K562 (cell line): ENCODE data around the gene AKIRIN1. TPM values are rescaled to one million over a fixed set of nuclear protein-coding genes. Genes with fewer than 3 reads are reported as not detected.
"Not testable (repeated sequence)": the region's sequence is repeated elsewhere in the genome, so short reads cannot be mapped to it uniquely, and the experiment has no call there.

Source experiments
- ATAC-seq: fragments of 200-7000 bp; cut with Tn5 transposase; 3 replicates; pipeline ENCODE4 v1.9.1; 2020; ENCODE audit warnings: moderate library complexity
- BruUV-seq: library from RNA; stranded (reverse); fragments of 400-500 nt; replicated peaks from 2 replicates; lab custom pipeline; 2021; lab: Mats Ljungman, UMichigan
- CTCF ChIA-PET: fragments of 300-600 bp; formaldehyde crosslinking; extraction: SDS; loops from one replicate; lab custom pipeline; 2021; ENCODE audit warnings: low intra/inter-chr PET ratio; lab: Yijun Ruan, JAX
- POLR2A ChIA-PET: fragments of 300-600, 350-650 bp; sonication (Branson Sonifier 250); formaldehyde crosslinking; extraction: SDS; loops from one replicate; lab custom pipeline; 2021; ENCODE audit warnings: antibody characterized with exemption, inconsistent platforms; lab: Yijun Ruan, JAX
- DNase-seq, 4 experiments: peaks; one replicate each; pipeline versions ENCODE4 v3.0.0 to v3.0.0-alpha.2; 2011 to 2018; ENCODE audit warnings: low spot score in 3 of 4, mixed read lengths in 3 of 4; ENCODE audit errors: extremely low read depth in 1 of 4
- FAIRE-seq: peaks from 2 replicates; lab custom pipeline; 2011; peaks lifted over from hg19 to GRCh38; lab: Jason Lieb, UNC
- H2AFZ ChIP-seq: 2 replicates; pipeline ENCODE4 v1.6.0; 2011; ENCODE audit warnings: low read depth, low read length, control low read depth, inconsistent platforms
- H3K27ac ChIP-seq: fragments of 200-600 bp; 3 replicates; pipeline ENCODE4 v1.8.0; 2011; ENCODE audit warnings: low read depth, mild to moderate bottlenecking, control low read depth, inconsistent platforms, low read length, moderate library complexity, mixed read lengths; ENCODE audit errors: extremely low read depth
- H3K27me3 ChIP-seq, 2 experiments: fragments of 300-600 bp in 1 of 2; 2 replicates in 1 of 2; 3 replicates in 1 of 2; pipeline versions ENCODE4 v1.6.0 to v1.8.0; 2011; ENCODE audit warnings: inconsistent platforms in 2 of 2, low read length in 2 of 2, mild to moderate bottlenecking in 1 of 2, mixed read lengths in 1 of 2, moderate library complexity in 1 of 2; ENCODE audit not compliant: control insufficient read depth in 2 of 2, insufficient read depth in 2 of 2
- H3K36me3 ChIP-seq: fragments of 300-600 bp; 3 replicates; pipeline ENCODE4 v1.8.0; 2011; ENCODE audit warnings: mild to moderate bottlenecking, low read length, inconsistent platforms; ENCODE audit not compliant: control insufficient read depth, insufficient read depth
- H3K4me1 ChIP-seq, 2 experiments: fragments of 200-600 bp in 1 of 2; replicated peaks in 1 of 2; 2 replicates in 1 of 2; 3 replicates in 1 of 2; pipeline versions ENCODE4 v1.5.1 to v1.8.0; 2011; ENCODE audit warnings: inconsistent platforms in 2 of 2, low read length in 2 of 2, mild to moderate bottlenecking in 1 of 2, mixed read lengths in 1 of 2, moderate library complexity in 1 of 2; ENCODE audit not compliant: control insufficient read depth in 2 of 2, insufficient read depth in 2 of 2
- H3K4me2 ChIP-seq: 2 replicates; pipeline ENCODE4 v1.6.1; 2011; ENCODE audit warnings: low read length, control low read depth, inconsistent platforms, mixed read lengths; ENCODE audit not compliant: insufficient read depth
- H3K4me3 ChIP-seq: fragments of 200-600 bp; sonication (generic), shearing (Covaris generic); 2 replicates; pipeline ENCODE4 v1.5.1; 2016; ENCODE audit warnings: control low read depth, inconsistent platforms
- H3K79me2 ChIP-seq: fragments of 200-600 bp; 3 replicates; pipeline ENCODE4 v1.8.0; 2011; ENCODE audit warnings: low read length, inconsistent platforms; ENCODE audit not compliant: control insufficient read depth, insufficient read depth
- H3K9ac ChIP-seq, 2 experiments: 2 replicates each; pipeline versions ENCODE4 v1.6.0 to v1.6.1; 2011; ENCODE audit warnings: low read depth in 2 of 2, low read length in 2 of 2, control low read depth in 1 of 2, inconsistent platforms in 1 of 2, mild to moderate bottlenecking in 1 of 2, mixed read lengths in 1 of 2; ENCODE audit not compliant: insufficient read depth in 1 of 2
- H3K9me1 ChIP-seq: one replicate; pipeline ENCODE4 v1.6.0; 2011; ENCODE audit warnings: inconsistent platforms, mild to moderate bottlenecking, low read length, moderate library complexity; ENCODE audit not compliant: control insufficient read depth, insufficient read depth
- H3K9me3 ChIP-seq: replicated peaks from 2 replicates; pipeline ENCODE4 v1.5.1; 2011; ENCODE audit warnings: low read depth, low read length, inconsistent platforms; ENCODE audit not compliant: control insufficient read depth, insufficient read depth
- H4K20me1 ChIP-seq: replicated peaks from 2 replicates; pipeline ENCODE4 v1.6.1; 2011; ENCODE audit warnings: low read length, inconsistent platforms, mixed read lengths; ENCODE audit not compliant: control insufficient read depth, insufficient read depth
- BACH1 ChIP-seq: fragments of 200-800 bp; sonication (Bioruptor generic); IDR thresholded peaks from 2 replicates; pipeline ENCODE4 v1.6.1; 2016; ENCODE audit warnings: missing genetic modification characterization, missing compliant biosample characterization
- MAFG ChIP-seq: fragments of 450-650 bp; conservative IDR thresholded peaks from 2 replicates; pipeline ENCODE4 v1.6.1; 2016; ENCODE audit warnings: missing genetic modification characterization, missing compliant biosample characterization
- MCM5 ChIP-seq: fragments of 450-650 bp; IDR thresholded peaks from 2 replicates; pipeline ENCODE4 v1.6.1; 2016; ENCODE audit warnings: low read depth
- NFYB ChIP-seq: IDR thresholded peaks from 2 replicates; pipeline ENCODE4 v1.6.1; 2011; ENCODE audit warnings: mild to moderate bottlenecking, moderate library complexity; ENCODE audit not compliant: insufficient read length; ENCODE audit errors: extremely low read depth
- PHB2 ChIP-seq: fragments of 450-650 bp; IDR thresholded peaks from 2 replicates; pipeline ENCODE4 v1.6.1; 2017; ENCODE audit warnings: low read depth
- RBM39 ChIP-seq: fragments of 200-400 bp; formaldehyde crosslinking; optimal IDR thresholded peaks from 2 replicates; pipeline ENCODE3; 2018; ENCODE audit warnings: low read depth, low read length
- STAT5B ChIP-seq: fragments of 250-450 bp; sonication (Bioruptor Pico); IDR thresholded peaks from 2 replicates; pipeline ENCODE4 v1.8.0; 2021; ENCODE audit warnings: mild to moderate bottlenecking, inconsistent platforms
- TEAD1 ChIP-seq, 2 experiments: fragments of 450-650 bp in 1 of 2; sonication (generic) in 1 of 2; formaldehyde crosslinking; IDR thresholded peaks; 2 replicates each; pipeline versions ENCODE4 v1.4.0 to v1.8.0; 2020 to 2022; ENCODE audit warnings: mild to moderate bottlenecking in 2 of 2, missing genetic modification reagents in 1 of 2
- YY1 ChIP-seq, 3 experiments: IDR thresholded peaks; 2 replicates each; pipeline ENCODE4 v1.6.1; 2011; ENCODE audit warnings: low read length in 2 of 3, mild to moderate bottlenecking in 2 of 3, moderate library complexity in 2 of 3, borderline replicate concordance in 1 of 3, control low read depth in 1 of 3, low read depth in 1 of 3; ENCODE audit not compliant: insufficient read depth in 3 of 3, insufficient replicate concordance in 2 of 3, control insufficient read depth in 1 of 3, insufficient read length in 1 of 3; ENCODE audit errors: extremely low read depth in 1 of 3
- ZNF316 ChIP-seq: fragments of 450-650 bp; IDR thresholded peaks from 2 replicates; pipeline ENCODE4 v1.6.1; 2016
- WGBS: fragments of 100-300 bp; shearing (Covaris generic); methylation state at CpG from one replicate; pipeline ENCODE4 v1.1.6; 2016; ENCODE audit warnings: low coverage, mixed read lengths; ENCODE audit not compliant: insufficient coverage; ENCODE audit errors: missing lambda C conversion rate; 5-methylcytosine and 5-hydroxymethylcytosine counted together
- in situ Hi-C: fragments of 300-500 bp; cut with MboI; formaldehyde crosslinking; loops from 4 replicates; pipeline ENCODE4 v1.15.0; 2018; ENCODE audit warnings: inconsistent platforms, mixed read lengths
- intact Hi-C: fragments of 100-400 bp; cut with micrococcal nuclease; formaldehyde crosslinking; loops from 2 replicates; pipeline ENCODE4 v1.14.2; 2022
- polyA plus RNA-seq, 8 experiments: library from polyadenylated mRNA; depleted of rRNA in 4 of 8; stranded (reverse) in 5 of 8; unstranded in 3 of 8; fragments of >200 nt; fragmentation: Nextera tagmentation in 2 of 8; fragmentation: Illumina TruSeq in 1 of 8; extraction: Ambion mirVana in 2 of 8; extraction: Trizol in 1 of 8; gene quantifications; 2 replicates each; pipeline versions ENCODE4 v1.2.1 to v1.2.3, GENCODE V29; 2011 to 2014; ENCODE audit warnings: inconsistent platforms in 1 of 8, missing spikeins in 1 of 8
- total RNA-seq, 7 experiments: library from RNA; depleted of rRNA in 6 of 7; stranded (reverse); fragments of >200 nt in 6 of 7; fragmentation: Illumina TruSeq in 2 of 7; extraction: Trizol in 2 of 7; gene quantifications; 2 replicates each; pipeline versions ENCODE4 v1.2.1 to v1.2.3, GENCODE V29; 2011 to 2021; ENCODE audit warnings: low replicate concordance in 1 of 7

The AKIRIN1 gene
- total and polyA plus RNA-seq, 9 of the 15 experiments (the other 6 are each of a cell fraction or from before 2014, with no cell fraction given), result 11.5 to 139 (median 83.4) TPM

GRCh38 chr1:38973659-38974437 is 17.2 kb upstream of the AKIRIN1 start (continued):
- no peak for TF ChIP-seq STAT5B (CRISPR knock-in tag)
- no peak for TF ChIP-seq RBM39
- TF ChIP-seq PHB2, result no peak
- no peak for TF ChIP-seq TEAD1 (CRISPR knock-in tag; IDR thresholded peaks at IDR 0.05)
- TF ChIP-seq BACH1, result no peak
- TF ChIP-seq MCM5, result no peak
- TF ChIP-seq, all 486 proteins: peak for 0

- BruUV-seq, H3K9me1 ChIP-seq: not testable (repeated sequence)
- 57% methylated on average over 12 of the region's 12 CpGs for WGBS
- peak in 1 of 3 experiments; percentile 41 for TF ChIP-seq YY1 (IDR thresholded peaks at IDR 0.05; ENCODE audit: borderline replicate concordance in 1 of 3, control insufficient read depth in 1 of 3, extremely low read depth in 1 of 3, insufficient read depth in 3 of 3, insufficient read length in 1 of 3, insufficient replicate concordance in 2 of 3, low read depth in 1 of 3, low read length in 2 of 3)
- TF ChIP-seq NFYB, result peak; percentile 41
- peak; percentile 16; the same call in 1 of the 2 replicates for TF ChIP-seq MAFG (tag)
- peak; percentile 70 for TF ChIP-seq ZNF316
- TF ChIP-seq, all 486 proteins: peak for 4; not testable (repeated sequence) for 482
- H3K36me3 ChIP-seq, H4K20me1 ChIP-seq, CTCF ChIA-PET, H3K4me3 ChIP-seq, H3K79me2 ChIP-seq, H3K27me3 ChIP-seq, in situ Hi-C loops, H2AFZ ChIP-seq, DNase-seq, FAIRE-seq, H3K4me1 ChIP-seq, H3K27ac ChIP-seq, ATAC-seq, H3K9ac ChIP-seq, H3K4me2 ChIP-seq, H3K9me3 ChIP-seq, intact Hi-C loops: not testable (repeated sequence)
- POLR2A ChIA-PET, result interaction anchor here (1.2 kb wide), 2 partner anchors 9 to 25 kb away, joined by 4 to 5 read pairs; no protein-coding TSS in a partner anchor
Measured at GRCh38 chr1:38977399-38978244, 13.5 kb upstream of the AKIRIN1 start.
